Stimulated activated CD8-positive, alpha-beta memory T cell treated with anti-CD3 and anti-CD28 coated beads, Interleukin-15, amount 100 ng/mL, for 48 hours (primary cell): ENCODE data around the gene ZNF621.

ENCODE experiments used
- DNase-seq, 2 donors: peaks; one replicate each; pipeline ENCODE4 v3.0.0-alpha.2; 2020; ENCODE audit warnings: low read depth in 2 of 2

Gene ZNF621

DNA sequence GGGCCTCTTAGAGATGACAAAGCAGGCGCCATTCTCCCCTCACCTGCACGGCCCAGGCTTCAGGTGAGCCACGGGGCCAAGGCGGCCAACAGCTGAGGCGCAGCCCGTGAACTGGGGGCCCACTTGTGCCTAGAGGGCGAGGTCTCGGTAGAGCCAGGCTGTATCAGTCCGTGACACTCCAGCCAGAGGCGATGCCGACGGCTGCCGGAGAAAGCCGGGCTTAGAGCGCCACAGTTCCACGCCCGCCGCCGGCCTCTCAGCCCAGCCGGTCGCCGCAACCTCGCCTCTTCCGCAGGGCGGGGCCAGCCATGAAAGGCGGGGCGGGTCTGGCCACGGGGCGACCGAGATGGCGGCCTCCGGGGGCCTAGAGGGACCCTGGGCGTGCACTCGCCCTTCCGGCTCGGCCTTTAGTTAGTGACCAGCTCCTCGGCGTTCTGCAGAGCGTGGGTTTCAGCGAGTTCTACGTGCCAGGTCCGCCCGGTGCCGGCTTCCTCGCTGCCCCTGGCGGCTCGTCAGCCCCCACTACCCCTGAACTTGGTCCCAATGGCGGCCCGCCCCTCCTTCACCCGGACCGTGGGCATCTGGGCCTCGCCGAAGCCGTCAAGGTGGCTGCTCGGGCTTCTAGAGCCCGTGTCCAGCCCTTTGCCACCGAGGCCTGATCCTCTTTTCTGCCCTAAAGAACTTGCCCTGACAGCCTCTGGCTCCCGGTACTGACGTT lies at the start of gene ZNF621:
ZNF621 (plus strand) TSS at position 393 of the 718 bp plus-strand sequence. CDS start 881 bp downstream, outside the sequence.
- peak; percentile 81 to 82 for DNase-seq

DNA sequence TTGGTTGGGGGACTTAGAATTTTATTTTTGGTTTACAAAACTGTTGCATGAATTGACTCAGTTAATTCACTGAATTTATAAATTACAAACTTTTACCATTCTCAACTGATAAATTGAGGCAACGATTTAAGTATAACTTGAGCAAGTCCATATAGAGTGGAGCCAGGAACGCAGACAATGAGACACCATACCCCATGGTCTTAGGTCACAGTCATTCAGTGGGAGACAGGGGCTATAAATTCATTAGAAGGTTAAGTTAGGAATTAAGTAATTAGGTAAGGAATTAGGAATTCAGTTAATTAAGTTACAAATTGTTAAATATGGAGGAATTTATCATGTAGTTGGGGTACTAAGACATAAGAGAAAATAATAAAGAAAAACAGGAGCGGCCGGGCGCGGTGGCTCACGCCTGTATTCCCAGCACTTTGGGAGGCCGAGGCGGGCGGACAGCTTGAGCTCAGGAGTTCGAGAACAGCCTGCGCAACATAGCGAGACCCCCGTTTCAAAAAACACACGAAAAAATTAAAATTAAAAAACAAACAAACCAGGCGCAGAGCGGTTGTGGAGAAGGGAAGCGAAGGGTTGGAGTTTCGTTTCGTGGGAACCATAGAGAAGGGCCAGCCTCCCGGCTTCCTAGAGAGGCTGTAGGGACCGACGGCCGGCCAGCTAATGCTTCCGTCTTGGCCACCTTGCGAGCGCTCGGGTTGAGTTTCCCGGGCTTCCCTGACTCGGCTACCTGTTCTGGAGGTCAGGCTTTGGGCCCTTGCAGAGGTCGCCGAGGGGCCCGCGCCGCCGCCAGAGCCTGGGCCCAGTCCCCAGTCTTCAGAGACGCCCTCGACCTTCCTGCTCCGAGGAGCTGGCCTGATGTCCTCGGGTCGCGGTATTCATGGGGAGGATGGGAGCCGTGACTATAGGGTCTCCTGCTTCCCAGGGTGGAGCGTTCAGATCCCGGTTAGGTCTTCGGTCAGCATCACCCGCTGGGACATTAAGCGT lies 48.0 kb upstream of the ZNF621 start, which contains the start of gene ZNF619:
ZNF619 (plus strand) TSS at position 645 of the 993 bp plus-strand sequence. CDS start 858 bp downstream, outside the sequence.
- peak in 1 of 2 donors; percentile 21 for DNase-seq

- no peak for DNase-seq
Measured at GRCh38 chr3:40477666-40478065, 47.1 kb upstream of the ZNF621 start.

DNA sequence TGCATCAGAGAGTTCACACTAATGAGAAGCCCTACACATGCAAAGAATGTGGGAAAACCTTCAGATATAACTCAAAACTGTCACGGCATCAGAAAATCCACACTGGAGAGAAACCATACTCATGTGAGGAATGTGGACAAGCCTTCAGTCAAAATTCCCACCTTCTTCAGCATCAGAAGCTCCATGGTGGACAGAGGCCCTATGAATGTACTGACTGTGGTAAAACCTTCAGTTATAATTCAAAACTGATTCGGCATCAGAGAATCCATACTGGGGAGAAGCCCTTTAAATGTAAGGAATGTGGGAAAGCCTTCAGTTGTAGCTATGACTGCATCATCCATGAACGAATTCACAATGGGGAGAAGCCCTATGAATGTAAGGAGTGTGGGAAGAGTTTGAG lies 37.6 kb upstream of the ZNF621 start:
- DNase-seq = no peak

- no peak for DNase-seq
Measured at GRCh38 chr3:40490916-40491315, 33.8 kb upstream of the ZNF621 start.

DNA sequence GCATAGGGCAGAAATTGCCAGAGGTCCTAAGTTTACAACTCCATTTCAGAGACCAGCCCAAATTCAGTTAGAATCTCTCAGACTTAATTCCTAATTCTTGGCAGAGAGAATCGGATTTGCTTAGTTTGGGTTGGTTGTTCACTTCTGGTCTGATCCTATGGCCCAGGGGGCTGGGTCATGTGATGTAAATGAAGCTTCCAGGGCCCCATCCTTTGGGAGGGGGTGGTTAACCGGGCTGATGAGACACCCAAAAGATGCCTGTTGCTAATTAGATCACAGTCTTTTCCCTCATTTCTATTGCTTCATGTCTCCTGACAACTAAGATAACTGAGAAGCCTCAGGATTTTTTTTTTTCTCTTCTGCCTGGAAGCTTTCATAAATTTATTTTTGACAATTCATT lies 30.1 kb upstream of the ZNF621 start:
- DNase-seq = no peak

GRCh38 chr3:40497288-40497687 lies 27.5 kb upstream of the ZNF621 start:
- no peak for DNase-seq

DNA sequence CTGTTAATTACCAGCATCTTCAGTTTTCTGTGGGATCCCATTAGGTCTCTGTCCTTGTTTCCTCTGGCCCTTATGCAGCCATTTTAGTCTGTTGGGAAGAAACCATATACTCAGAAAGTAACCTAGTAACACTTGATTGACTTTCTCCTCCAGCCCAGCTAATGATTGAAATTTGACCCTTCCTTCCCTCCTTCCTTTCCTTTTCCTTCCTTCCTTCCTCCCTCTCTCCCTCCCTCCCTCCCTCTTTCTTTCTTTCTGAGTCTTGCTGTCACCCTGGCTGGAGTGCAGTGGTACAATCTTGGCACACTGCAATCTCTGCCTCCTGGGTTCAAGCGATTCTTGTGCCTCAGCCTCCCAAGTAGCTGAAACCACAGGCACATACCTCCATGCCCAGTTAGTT lies 24.8 kb upstream of the ZNF621 start:
- no peak for DNase-seq

GRCh38 chr3:40502034-40502433 lies 22.7 kb upstream of the ZNF621 start:
- no peak for DNase-seq

DNA sequence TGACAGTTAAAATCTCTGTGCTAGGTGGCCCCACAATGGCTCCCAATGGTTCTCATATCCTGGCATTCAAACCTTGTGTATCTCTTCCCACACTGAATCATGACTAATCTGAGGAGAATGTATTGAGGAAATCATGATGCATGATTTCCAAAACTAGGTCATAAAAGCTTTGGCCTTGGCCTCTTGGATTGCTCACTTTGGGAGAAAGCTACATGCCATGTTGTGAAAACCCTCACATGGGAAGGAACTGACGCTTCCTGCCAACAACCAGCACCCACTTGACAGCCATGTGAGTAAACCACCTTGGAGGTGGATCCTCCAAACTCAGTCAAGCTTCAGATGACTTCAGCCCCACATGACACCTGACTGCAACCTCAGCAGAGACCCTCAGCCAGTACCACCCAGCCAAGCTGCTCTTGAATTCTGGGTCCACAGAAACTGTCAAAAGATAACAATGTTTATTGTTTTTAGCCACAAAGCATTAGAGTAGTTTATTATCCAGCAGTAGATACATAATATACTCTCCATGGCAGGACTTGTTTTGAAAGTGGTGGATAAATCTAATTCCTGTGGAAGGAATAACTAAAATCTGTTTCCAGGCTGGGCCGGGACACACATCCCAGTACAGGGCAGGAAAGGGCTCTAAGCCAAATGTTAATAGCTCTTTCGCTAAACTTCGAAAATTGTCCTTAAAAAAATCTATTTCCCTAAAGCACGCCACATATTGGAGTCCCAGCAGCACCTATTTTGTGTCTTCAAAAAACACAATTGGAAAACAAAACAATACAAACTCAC lies 19.9 kb upstream of the ZNF621 start:
- DNase-seq = no peak

DNA sequence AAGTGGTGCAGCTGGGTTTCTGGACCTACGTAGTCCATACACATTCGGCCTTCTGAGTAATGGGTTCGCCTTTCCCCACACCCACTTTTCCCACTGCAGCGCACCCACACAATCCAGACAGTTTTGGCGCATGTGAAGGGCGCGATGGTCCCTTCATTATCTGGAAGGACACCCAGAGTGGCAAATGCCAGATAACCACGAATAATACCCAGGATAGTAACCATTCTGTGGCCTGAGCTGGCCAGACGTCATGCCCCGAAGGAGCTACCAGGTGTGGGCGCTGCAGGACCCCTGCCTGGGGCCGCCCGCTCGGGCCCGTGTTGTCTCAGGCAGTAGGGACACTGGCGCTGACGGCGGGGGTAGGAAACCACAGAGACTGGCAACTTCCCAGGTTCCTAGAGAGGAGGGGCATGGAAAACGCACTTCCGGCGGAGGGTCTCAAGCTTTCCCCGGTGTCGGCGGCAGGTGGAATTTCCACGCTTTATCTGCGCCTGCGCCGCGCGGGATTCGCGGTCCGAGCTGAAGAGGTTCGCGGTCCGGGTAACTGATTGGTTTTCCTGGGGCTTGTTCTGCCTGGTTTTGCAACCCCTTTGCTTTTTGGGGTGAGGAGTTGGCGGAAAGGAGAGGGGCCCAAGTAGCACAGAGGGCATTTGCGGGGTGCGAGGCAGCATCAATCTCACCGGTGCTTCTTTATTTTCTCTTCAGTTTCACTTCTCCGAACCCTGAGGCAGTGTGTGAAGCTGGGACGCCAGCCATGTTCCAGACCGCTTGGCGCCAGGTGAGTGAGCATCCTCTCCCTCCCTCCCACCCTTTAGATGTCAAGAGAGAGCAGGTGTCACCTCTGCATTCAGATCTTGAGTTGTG lies 18.9 kb upstream of the ZNF621 start, which contains the start of gene ZNF620:
ZNF620 (plus strand) TSS at position 441 of the 864 bp plus-strand sequence; CDS start at position 755, 314 bp downstream.
- DNase-seq = peak; percentile 32 to 49

- no peak for DNase-seq
Measured at GRCh38 chr3:40511031-40511718, 13.6 kb upstream of the ZNF621 start.

- DNase-seq = no peak
Measured at GRCh38 chr3:40516201-40516600, 8.6 kb upstream of the ZNF621 start.

GRCh38 chr3:40518067-40518466 lies 6.7 kb upstream of the ZNF621 start:
- DNase-seq = no peak

DNA sequence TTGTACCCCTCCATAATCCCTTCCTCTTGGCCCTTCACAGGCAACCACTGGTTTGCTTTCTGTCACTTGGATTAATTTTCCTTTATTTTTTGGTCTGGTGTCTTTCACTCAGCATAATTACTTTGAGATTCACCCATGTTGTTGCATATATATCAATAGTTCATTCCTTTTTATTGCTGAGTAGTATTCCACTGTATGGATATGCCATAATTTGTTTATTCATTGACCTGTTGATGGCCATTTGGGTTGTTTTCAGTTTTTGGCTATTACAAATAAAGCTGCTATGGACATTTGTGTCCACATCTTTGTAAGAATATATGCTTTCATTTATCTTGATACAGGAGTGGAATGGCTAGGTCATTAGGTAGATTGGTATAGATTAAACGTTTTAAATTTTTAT lies 5.9 kb upstream of the ZNF621 start:
- DNase-seq = no peak

- no peak for DNase-seq
Measured at GRCh38 chr3:40521254-40521653, 3.5 kb upstream of the ZNF621 start.

- no peak for DNase-seq
Measured at GRCh38 chr3:40523781-40524180, 979 bp upstream of the ZNF621 start.

DNA sequence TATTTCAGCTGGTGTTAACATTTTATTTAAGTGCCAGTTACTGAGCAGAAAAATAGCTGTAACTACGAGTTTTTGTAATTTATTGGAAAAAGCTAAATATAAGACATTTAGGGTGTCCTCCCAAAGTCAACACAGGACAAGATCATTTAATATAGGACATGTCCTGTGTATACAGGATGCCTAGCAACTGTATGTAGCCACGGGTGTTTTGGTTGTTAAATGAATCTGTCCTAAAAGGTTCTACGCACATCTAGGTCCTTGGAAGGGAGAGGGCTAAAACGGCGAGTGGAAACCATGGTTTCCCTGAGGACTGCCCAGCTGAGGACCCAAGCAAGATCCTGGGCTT lies 565 bp upstream of the ZNF621 start:
- DNase-seq = no peak

DNA sequence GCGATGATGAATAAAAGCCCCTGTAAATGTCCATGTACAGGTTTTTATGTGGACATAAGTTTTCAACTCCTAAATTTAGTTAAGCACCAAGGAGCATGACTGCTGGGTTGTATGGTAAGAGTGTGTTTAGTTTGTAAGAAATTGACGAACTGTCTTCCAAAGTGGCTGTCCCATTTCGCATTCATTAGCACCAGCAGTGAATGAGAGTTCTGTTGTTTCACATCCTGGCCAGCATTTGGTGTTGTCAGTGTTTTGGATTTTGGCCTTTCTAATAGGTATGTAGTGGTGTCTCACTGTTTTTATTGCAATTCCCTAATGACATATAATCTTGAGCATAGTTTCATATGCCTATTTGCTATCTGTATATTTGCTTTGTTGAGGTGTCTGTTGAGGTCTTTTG lies 3.7 kb downstream of the ZNF621 start:
- no peak for DNase-seq

DNA sequence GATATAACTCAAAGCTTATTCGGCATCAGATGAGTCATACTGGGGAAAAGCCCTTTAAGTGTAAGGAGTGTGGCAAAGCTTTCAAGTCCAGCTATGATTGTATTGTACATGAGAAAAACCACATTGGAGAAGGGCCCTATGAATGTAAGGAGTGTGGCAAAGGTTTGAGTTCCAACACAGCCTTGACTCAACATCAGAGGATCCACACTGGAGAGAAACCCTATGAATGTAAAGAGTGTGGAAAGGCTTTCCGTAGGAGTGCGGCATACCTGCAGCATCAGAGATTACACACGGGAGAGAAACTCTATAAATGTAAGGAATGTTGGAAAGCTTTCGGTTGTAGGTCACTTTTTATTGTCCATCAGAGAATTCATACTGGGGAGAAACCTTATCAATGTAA lies 7.5 kb downstream of the ZNF621 start:
- no peak for DNase-seq
